22Rv1 (cell line): ENCODE measurements around the gene TMEM42.

ENCODE experiments used
- CTCF ChIP-seq: fragments of 450-650 bp; IDR thresholded peaks from 2 replicates; pipeline ENCODE4 v1.5.1; 2017; ENCODE audit warnings: mild to moderate bottlenecking
- ZFX ChIP-seq: fragments of 450-650 bp; IDR thresholded peaks from 2 replicates; pipeline ENCODE4 v1.6.1; 2017; ENCODE audit warnings: antibody characterized with exemption, borderline replicate concordance

DNA sequence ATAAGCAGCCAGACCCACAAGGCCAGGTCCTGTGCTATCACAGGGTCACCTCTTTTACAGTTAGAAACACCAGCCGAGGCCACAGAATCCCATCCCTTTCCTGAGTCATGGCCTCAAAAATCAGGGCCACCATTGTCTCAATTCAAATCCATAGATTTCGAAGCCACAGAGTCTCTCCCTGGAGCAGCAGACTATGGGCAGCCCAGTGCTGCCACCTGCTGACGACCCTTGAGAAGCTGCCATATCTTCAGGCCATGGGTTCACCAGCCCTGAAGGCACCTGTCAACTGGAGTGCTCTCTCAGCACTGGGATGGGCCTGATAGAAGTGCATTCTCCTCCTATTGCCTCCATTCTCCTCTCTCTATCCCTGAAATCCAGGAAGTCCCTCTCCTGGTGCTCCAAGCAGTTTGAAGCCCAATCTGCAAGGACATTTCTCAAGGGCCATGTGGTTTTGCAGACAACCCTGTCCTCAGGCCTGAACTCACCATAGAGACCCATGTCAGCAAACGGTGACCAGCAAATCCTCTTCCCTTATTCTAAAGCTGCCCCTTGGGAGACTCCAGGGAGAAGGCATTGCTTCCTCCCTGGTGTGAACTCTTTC is 52.3 kb downstream of the TMEM42 start:
- TF ChIP-seq CTCF, result peak; percentile 87
- no peak for TF ChIP-seq ZFX
